GM18508 (cell line): ENCODE measurements around the gene CD226.
"Not testable (repeated sequence)": the region's sequence is repeated elsewhere in the genome, so short reads cannot be mapped to it uniquely, and the experiment has no call there.

Experiments used
- ATAC-seq: cut with Tn5 transposase; IDR thresholded peaks from one replicate; pipeline ENCODE4 v1.9.1; 2021; ENCODE audit warnings: moderate number of reproducible peaks; ENCODE audit not compliant: insufficient read depth, unreplicated experiment

Gene CD226

DNA sequence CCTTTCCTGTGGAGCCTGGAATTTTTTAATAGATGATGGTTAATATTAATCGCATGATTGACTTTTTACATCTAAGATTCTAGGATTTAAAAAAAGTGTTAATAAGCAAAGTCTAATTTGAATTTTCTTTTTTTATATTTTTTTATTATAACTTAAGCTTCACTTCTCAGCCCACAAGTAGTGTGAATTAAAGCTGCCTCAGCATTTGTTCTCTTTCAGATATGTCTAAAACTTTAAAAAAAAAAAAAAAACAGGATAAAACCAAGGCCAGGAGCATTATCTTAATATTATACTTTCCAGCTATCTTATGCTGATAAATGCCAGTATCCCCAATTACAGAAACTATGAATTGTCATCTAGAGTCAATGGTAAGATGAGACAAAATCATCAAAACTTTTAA lies 109.7 kb downstream of the CD226 start:
- no peak for ATAC-seq

DNA sequence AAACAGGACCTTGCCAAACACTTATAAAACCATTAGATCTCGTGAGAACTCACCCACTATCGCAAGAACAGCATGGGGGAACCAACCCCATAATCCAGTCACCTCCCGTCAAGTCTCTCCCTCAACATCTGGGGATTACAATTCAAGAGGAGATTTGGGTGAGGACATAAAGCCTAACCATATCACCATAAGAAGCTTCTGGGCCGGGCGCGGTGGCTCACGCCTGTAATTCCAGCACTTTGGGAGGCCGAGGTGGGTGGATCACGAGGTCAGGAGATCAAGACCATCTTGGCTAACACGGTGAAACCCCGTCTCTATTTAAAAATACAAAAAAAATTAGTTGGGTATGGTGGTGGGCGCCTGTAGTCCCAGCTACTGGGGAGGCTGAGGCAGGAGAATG lies 112.7 kb downstream of the CD226 start:
- ATAC-seq, result not testable (repeated sequence)

DNA sequence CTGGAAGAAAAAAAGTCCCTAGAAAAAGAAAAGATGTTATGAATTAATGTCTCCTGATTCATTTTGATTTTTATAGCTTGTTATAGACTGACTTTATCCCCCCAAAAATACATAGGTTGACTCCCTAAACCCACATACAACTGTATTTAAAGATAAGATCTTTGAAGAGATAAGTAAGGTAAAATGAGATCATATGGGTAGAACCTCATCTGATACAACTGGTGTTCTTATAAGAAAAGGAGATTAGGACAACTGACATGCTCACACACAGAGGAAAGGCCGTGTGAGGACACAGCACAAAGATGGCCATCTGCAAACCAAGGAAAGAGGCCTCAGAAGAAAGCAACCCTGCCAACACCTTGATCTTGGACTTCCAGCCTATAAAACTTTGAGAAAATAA lies 117.5 kb downstream of the CD226 start:
- ATAC-seq, result no peak

DNA sequence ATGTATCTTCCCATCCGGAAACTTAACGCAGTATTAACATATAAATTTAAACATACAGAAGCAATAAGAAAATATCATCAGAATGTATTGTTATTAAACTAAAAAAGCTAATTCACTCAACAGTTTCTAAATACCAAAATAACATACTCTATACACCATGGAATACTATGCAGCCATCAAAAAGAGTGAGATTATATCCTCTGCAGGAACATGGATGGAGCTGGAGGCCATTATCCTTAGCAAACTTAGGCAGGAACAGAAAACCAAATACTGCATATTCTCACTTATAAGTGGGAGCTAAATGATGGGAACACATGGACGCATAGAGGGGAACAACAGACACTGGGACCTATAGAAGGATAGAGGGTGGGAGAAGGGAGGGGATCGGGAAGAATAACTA lies 127.1 kb downstream of the CD226 start:
- ATAC-seq, result no peak

DNA sequence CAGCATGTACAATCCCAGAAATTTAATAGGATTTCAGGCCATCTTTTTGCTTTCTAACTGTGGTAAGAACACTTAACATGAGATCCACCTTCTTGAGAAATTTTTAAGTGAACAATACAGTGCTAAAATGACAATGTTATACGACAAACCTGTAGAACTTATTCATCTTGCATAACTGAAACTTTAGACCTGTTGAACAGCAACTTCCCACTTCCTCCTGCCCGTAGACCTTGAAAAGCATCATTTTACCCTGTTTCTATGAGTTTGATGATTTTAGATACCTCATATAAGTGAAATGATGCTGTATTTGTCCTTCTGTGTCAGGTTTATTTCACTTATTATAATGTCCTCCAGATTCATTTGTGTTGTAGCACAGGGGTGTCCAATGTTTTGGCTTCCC lies 128.2 kb downstream of the CD226 start:
- no peak for ATAC-seq

DNA sequence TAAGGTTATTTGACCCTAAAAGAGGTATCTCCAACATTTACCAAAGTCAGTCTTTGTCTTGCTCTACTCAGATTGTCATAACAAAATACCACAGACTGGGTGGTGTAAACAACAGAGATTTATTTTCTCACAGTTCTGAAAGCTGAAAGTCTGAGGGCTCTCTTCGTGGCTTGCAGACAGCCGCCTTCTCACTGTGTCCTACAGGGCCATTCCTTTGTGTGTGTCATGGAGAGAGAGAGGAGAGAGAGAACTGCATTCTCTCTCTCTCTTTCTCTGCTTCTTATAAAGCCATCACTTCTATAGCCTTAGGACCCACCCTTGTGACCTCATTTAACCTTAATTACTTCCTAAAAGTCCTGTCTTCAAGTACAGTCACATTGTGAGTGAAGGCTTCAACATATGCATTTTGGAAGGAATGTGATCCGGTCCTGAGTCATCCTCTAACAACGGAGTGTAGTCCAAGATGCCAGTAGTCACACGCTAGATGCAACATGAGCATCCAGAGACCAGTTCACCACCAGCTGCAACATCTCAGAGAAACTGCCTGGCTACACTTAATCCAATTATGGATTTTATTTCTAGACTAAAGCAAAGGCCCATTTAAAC lies 130.2 kb downstream of the CD226 start:
- ATAC-seq, result no peak

DNA sequence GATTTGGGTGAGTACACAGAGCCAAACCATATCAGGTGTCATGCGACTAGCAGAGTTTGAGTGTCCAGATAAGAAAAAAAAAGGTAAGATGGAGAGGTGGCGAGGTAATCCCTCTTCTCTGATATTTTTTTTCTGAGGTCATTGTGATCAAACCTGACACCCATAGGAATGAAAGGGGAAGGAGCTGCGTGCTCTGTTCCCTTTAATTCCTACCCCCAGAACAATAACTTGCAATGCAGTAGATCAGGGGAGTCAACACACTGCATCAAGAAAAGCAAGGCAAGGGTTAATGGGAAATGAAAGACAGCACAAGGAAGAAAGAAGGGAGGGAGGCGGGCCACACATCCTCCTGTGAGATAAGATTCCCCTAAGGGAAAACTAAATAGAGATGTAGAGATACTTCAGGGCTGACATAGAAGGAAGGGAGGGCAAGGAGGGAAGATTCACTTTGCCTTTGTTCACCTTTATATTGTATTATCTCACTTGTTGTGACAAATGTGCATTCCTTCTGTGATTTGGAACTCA lies 132.8 kb downstream of the CD226 start:
- no peak for ATAC-seq

DNA sequence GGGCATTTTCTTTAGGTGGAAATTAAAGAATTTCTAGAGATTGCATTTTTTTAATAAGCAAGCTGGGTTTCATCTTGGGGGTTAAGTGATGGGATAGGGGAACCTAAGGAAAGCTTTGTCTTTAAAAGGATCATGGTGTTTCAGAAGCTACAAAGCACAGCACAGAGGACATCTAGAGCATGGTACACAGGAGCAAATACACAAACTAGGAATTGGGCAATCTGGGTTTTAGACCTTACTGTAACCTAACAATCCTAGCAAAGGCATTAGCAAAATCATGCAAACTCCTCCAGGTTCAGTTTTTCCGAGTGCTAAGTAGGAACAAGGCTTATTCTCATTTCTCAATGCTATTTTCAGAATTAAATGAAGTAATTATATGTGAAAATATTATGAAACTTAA lies 134.1 kb downstream of the CD226 start:
- no peak for ATAC-seq

DNA sequence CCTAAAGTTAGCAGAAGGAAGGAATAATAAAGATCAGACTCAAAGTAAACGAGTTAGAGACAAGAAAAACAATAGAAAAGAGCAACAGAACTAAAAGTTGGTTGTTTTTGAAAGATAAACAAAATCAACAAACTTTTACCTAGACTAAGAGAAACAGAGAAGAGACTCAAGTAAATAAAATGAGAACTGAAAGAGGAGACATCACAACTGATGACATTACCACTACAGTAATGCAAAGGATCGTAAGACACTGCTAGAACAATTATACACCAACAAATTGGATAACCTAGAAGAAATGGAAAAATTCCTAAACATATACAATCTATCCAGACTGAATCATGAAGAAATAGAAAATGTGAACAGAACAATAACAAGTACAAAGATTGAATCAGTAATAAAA lies 139.3 kb downstream of the CD226 start:
- no peak for ATAC-seq

DNA sequence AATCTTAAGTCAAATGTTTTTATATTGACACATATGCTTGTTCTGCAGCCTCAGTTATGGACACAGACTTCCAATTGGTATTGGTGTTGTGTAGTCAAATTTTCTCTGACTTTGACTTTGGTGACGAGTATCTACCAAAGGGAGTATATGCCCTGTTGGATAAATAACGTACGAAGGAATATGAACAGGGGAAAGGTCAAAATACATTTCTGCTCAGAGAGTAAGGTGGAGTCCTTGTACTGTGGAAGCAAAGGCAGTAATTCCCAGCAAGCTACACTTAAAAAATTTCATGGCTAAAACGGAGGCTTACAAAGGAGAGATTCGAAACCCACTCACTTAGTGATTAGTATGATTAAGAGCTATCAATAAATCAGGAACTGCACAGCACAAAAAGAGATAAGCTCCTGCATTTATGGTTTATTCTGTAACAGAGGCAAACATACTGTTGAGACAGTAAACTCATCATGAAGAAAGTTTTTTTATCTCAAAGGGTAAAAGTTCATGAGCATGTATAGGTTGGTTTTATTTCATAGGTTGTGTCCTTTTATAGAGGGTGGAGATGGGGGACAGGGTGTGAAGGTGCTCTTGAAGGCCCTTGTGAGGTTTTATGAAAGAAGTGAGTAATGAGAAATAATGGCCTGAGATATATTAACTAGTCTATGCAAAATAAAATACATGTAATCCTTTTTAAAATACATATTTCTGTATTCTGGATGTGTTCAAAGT lies 142.7 kb downstream of the CD226 start:
- no peak for ATAC-seq
